BLaER1 (cell line): Measurements from ENCODE around the gene PI4KA.

Experiments
- H3K27ac ChIP-seq: shearing (Covaris generic); formaldehyde crosslinking; 2 replicates; pipeline ENCODE4 v1.8.1; 2022
- H3K27me3 ChIP-seq: shearing (Covaris generic); formaldehyde crosslinking; 2 replicates; pipeline ENCODE4 v1.8.1; 2022
- H3K36me3 ChIP-seq: shearing (Covaris generic); formaldehyde crosslinking; 2 replicates; pipeline ENCODE4 v1.8.1; 2022
- H3K4me1 ChIP-seq: shearing (Covaris generic); formaldehyde crosslinking; 2 replicates; pipeline ENCODE4 v1.8.1; 2022
- H3K4me2 ChIP-seq: shearing (Covaris generic); formaldehyde crosslinking; 2 replicates; pipeline ENCODE4 v1.8.1; 2022
- H3K4me3 ChIP-seq: shearing (Covaris generic); formaldehyde crosslinking; 2 replicates; pipeline ENCODE4 v1.8.1; 2022
- H3K9ac ChIP-seq: shearing (Covaris generic); formaldehyde crosslinking; 2 replicates; pipeline ENCODE4 v1.8.1; 2022
- H3K9me3 ChIP-seq: shearing (Covaris generic); formaldehyde crosslinking; 2 replicates; pipeline ENCODE4 v1.8.1; 2022
- H4K20me1 ChIP-seq: shearing (Covaris generic); formaldehyde crosslinking; 2 replicates; pipeline ENCODE4 v1.8.1; 2022
- Cebpa-rat ChIP-seq: shearing (Covaris generic); IDR thresholded peaks from 2 replicates; pipeline ENCODE4 v1.8.1; 2022

Gene PI4KA

DNA sequence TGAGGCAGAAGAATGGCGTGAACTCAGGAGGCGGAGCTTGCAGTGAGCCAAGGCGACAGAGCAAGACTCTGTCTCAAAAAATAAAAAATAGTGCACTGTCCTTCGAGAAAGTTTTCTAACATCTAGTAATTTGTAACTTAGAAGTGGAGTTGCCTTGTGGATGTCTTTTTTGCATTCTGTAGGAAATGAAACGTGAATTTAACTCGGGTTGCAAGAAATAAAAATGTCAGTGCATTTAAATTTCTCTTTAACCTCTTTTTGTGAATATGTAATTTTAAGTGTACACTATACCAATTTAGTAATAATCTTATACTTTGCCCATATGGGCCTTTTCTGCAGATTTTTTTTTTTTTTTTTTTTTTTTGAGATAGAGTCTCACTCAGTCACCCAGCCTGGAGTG, 32.4 kb upstream of the PI4KA start:
- no peak overlapping the region for H3K4me2 ChIP-seq

DNA sequence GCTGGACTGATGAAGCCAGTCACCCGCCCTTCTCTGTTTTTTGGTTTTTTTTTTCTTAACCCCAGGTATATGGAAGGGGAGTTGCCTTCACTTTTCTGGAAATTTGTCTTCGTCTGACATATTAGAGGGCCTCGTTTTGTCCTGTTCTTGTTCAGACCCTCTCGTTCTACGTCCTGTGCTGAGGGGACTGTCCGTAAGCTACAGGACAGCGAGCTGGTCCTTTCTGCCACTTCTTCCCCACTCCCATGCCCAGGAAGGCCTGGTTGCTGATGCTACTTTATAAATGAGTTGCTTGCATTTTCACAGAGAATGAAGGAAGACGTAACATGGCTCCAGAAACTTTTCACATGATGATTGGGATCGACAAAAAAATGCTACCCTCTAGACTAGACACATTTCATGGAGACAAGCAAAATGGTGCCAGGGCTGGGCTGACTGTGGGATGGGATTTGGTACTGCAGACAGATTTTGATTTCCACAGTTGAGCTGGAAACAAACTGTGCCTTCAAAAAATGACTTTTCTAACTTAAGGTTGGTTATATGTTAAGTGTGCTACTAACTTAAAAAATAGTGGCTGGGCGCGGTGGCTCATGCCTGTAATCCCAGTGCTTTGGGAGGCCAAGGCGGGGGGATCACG, 31.4 kb upstream of the PI4KA start:
- no peak overlapping the region for H3K27ac ChIP-seq

More for the DNA sequence above, 32.4 kb upstream of the PI4KA start:
- Histone ChIP-seq H4K20me1 (no peaks in the 10 kb centered on the region), H3K27me3 (no peaks in the 10 kb centered on the region), H3K9me3 (no peaks in the 10 kb centered on the region), H3K36me3 (peaks cover 45% of the 10 kb centered on the region), H3K9ac (no peak overlapping the region), H3K4me3 (no peak overlapping the region), H3K27ac (no peak overlapping the region), H3K4me1 (0 out of 2 replicates have a peak, but pooled peaks cover 5% of the 10 kb centered on the region)
- no peak for TF ChIP-seq Cebpa-rat

DNA sequence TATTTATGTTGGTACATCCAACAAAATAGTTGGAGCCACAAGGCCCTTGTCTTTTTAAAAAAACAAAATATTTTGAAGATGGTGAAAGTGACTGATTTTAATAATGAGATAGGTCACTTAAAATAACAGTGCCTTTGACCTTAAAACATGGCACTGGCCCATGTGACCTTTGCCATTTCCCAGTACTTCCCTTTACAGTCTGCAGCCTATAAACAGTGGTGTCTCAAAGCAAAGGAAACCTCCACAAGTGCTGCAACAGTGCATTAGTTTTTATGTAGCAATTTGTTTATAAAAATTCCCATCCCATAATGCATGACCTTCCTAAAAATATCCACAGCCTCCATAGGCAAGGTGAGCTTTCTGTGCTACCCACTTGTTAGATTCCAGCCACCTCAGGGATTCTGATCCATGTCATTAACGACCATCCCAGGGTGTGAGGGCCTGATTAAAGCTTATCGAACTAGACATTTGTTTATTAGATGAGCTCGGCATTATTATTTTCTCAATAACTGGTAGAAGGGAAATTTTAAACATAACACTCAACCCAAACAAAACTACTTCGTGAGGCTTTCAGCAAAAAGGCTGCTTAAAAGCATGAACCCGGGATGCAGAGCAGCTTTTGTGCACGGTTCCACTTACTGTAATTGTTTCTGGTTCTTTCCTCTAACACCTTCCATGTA, 30.6 kb upstream of the PI4KA start:
- no peak overlapping the region for H3K9ac ChIP-seq
- no peaks in the 10 kb centered on the region for H3K9me3 ChIP-seq
- no peak for TF ChIP-seq Cebpa-rat
- H3K27me3 ChIP-seq, result no peaks in the 10 kb centered on the region
- no peaks in the 10 kb centered on the region for H4K20me1 ChIP-seq
- H3K4me1 ChIP-seq, result no peaks in the 10 kb centered on the region
- H3K4me2 ChIP-seq, result no peak overlapping the region
- H3K36me3 ChIP-seq, result peaks cover 63% of the 10 kb centered on the region
- no peak overlapping the region for H3K4me3 ChIP-seq
- H3K27ac ChIP-seq, result no peak overlapping the region

More for the DNA sequence above, 31.4 kb upstream of the PI4KA start:
- Histone ChIP-seq H3K27me3 (no peaks in the 10 kb centered on the region), H3K4me3 (no peak overlapping the region), H3K9ac (no peak overlapping the region), H3K36me3 (peaks cover 54% of the 10 kb centered on the region), H3K4me2 (no peak overlapping the region), H3K4me1 (no peaks in the 10 kb centered on the region), H3K9me3 (no peaks in the 10 kb centered on the region), H4K20me1 (no peaks in the 10 kb centered on the region)
- TF ChIP-seq Cebpa-rat, result no peak

DNA sequence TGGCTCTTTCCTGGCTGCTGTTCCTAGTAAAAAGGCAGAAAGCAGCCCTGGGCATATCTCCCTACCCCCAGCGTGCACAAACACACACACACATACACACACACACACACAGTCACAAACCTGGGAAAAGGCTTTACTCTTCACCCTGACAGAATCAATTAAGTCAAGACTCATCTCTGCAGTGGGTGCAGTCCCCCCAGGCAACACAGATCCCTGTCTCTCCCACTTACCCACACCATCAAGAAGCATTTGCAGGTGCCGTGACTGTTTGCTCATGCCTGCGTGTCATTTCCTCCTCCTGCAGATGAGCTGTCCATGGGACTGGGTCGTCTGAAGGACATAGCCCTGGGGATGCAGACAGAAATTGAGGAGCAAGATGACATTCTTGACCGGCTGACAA, 28.8 kb upstream of the PI4KA start:
- no peak overlapping the region for H3K4me2 ChIP-seq
- no peaks in the 10 kb centered on the region for H3K9me3 ChIP-seq
- no peak for TF ChIP-seq Cebpa-rat
- no peak overlapping the region for H3K27ac ChIP-seq
- no peak overlapping the region for H3K9ac ChIP-seq
- H3K4me3 ChIP-seq, result no peak overlapping the region
- H4K20me1 ChIP-seq, result no peaks in the 10 kb centered on the region
- peaks cover 79% of the 10 kb centered on the region for H3K36me3 ChIP-seq
- H3K27me3 ChIP-seq, result no peaks in the 10 kb centered on the region
- no peaks in the 10 kb centered on the region for H3K4me1 ChIP-seq

DNA sequence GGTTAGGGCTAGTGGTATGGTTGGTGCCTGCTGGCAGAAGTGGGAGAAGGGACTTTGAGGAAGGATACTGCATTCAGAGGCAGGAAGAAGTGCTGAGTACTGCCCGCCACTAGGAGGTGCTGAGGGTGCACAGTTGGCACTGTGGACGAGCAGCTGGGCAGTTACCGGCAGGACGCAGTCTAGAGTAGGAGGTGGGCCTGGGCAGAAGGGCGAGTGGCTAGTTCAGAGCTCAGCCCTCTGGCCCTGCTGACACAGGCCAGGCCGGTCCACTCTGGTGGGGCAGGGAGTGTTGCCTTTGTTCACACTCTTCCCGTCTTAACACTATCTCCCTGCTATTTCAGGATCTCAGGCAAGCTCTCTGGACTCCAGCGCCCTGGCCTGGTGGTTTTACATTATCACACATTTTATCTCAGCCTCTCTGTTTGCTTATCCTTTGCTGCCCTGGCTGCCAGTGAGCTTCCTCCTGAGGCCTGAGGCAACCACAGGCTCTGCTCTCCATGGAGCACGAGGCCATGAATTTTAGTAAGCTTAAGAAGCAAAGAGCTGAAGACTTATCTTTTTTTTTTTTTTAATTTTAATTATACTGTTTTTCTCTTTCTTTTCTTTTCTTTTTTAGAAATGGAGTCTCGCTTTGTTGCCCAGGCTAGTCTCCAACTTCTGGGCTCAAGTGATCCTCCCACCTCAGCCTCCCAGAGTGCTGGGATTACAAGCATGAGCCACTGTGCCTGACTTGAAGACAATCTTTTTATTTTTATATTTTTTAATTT, 27.1 kb upstream of the PI4KA start:
- no peaks in the 10 kb centered on the region for H3K4me1 ChIP-seq
- H3K27ac ChIP-seq, result no peak overlapping the region
- H3K9me3 ChIP-seq, result no peaks in the 10 kb centered on the region
- peak overlapping the region; percentile 35; the same call in 1 of the 2 replicates for H3K9ac ChIP-seq
- H3K36me3 ChIP-seq, result peaks cover 95% of the 10 kb centered on the region
- H3K4me2 ChIP-seq, result no peak overlapping the region
- H3K27me3 ChIP-seq, result no peaks in the 10 kb centered on the region
- no peak for TF ChIP-seq Cebpa-rat
- no peaks in the 10 kb centered on the region for H4K20me1 ChIP-seq
- no peak overlapping the region for H3K4me3 ChIP-seq

DNA sequence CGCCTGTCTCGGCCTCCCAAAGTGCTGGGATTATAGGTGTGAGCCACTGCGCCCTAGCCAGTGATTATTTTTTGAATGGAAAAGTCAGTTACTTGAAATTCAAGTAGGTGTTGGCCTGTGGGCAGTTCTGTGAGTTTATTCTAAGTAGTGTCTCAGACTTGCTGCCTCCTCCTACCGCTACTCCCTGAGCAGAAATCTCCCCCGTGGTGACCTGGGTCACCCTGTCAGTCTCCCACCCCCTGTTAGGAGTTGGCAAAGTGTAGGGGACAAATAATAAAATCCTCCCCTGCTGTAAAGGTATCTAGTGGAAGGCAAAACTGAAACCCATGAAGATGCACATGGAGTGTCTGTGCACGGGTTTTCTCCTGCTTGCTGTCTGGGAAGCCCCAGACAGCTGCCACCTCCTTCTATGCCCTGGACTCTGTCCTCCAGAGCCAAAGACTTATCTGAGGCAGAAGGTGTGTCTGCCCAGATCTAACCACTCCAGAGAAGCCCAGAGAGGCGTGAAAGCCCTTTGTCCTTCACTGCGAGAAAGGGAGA, 26.5 kb upstream of the PI4KA start:
- no peaks in the 10 kb centered on the region for H4K20me1 ChIP-seq
- no peak overlapping the region for H3K4me2 ChIP-seq
- H3K4me3 ChIP-seq, result no peak overlapping the region
- H3K4me1 ChIP-seq, result no peaks in the 10 kb centered on the region
- H3K27me3 ChIP-seq, result no peaks in the 10 kb centered on the region
- peaks cover 98% of the 10 kb centered on the region for H3K36me3 ChIP-seq
- no peaks in the 10 kb centered on the region for H3K9me3 ChIP-seq
- H3K27ac ChIP-seq, result no peak overlapping the region
- peak overlapping the region; percentile 35; the same call in 1 of the 2 replicates for H3K9ac ChIP-seq
- TF ChIP-seq Cebpa-rat, result no peak

DNA sequence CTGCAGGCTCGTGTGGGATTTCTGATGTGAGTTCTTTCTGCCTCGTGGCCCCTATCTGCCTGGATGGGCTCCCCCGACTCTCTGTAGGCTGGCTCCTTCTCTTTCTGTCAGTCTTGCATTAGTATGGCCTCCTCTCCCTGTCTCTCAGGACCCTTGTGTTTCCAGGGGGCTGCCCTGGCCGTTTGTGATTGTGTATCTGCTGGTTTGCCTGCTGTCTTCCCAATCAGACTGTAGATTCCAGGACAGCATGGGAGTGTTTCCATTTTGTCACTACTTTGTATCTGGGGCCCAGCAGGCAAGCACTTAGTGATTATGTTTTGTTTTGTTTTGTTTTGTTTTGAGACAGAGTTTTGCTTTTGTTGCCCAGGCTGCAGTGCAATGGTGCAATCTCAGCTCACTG, 25.8 kb upstream of the PI4KA start:
- Histone ChIP-seq H3K9me3 (no peaks in the 10 kb centered on the region), H3K36me3 (peaks cover 94% of the 10 kb centered on the region)

DNA sequence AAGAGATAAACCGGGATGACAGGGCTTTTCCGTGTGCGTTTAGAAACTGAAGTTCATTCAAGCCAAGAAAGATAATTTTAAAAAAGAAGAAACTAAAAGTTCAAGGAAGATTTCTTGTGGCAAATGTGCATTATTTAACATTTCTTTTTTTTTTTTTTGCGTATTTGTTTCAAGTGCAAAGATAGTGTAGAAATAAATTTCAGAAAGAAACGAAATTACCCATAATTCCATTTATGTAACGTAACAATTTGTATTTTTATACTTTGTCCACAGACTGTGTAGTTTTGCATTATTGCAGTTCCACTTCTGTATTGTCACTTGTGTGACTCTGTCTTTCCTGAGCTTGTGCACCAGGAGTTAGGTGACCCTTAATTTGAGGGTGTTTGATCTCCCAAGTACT, 24.2 kb upstream of the PI4KA start:
- H3K4me1 ChIP-seq, result no peaks in the 10 kb centered on the region
- H4K20me1 ChIP-seq, result no peaks in the 10 kb centered on the region
- no peak overlapping the region for H3K4me3 ChIP-seq
- no peaks in the 10 kb centered on the region for H3K27me3 ChIP-seq
- no peaks in the 10 kb centered on the region for H3K9me3 ChIP-seq
- no peak overlapping the region for H3K27ac ChIP-seq
- TF ChIP-seq Cebpa-rat, result no peak
- H3K36me3 ChIP-seq, result peaks cover 87% of the 10 kb centered on the region
- H3K4me2 ChIP-seq, result no peak overlapping the region
- H3K9ac ChIP-seq, result no peak overlapping the region

More for the DNA sequence above, 25.8 kb upstream of the PI4KA start:
- TF ChIP-seq Cebpa-rat, result no peak
- Histone ChIP-seq H3K4me1 (no peaks in the 10 kb centered on the region), H3K27me3 (no peaks in the 10 kb centered on the region), H3K9ac (no peak overlapping the region), H3K27ac (no peak overlapping the region), H4K20me1 (no peaks in the 10 kb centered on the region), H3K4me3 (no peak overlapping the region), H3K4me2 (no peak overlapping the region)

DNA sequence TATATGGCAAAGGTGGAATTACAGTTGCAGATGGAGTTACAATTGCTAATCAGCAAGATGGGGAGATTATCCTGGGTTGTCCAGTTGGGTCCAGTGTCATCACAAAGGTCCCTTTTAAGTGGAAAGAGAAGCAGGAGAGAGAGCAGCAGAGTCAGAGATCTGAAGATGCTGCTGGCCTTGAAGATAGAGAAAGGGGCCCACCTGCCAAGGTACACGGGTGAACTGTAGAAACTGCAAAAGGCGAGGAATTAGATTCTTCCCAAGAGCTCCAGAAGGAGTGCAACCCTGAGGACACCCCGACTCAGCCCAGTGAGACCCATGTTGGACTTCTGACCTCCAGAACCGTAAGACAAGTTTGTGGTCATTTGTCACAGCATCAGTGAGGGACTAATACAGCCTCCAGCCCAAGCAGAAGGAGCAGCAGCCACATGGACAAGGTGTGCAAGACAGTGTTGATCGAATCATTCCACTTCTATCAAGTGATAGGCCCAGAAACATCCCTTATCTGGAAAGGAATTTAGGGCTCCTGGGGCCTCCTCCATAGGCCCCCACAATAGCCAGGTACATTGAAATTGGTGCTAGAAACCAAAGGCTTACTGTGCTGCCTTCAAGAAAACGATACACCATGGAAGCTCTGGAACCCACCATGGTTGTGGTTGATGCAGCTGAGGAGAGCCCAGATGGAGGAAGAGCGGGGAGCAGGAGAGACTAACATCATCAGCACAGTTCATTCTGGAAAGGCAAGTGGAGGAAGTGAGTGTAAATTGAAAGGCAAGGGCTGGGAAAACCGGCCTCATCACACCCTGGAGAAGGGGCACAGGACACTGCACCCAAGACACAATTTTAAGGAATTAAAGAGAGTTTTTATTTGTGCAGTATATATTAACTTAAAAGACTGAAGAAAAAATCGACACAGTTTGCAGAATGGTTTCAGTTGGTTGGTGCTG, 23.5 kb upstream of the PI4KA start:
- Histone ChIP-seq H3K9ac (no peak overlapping the region), H3K27me3 (no peaks in the 10 kb centered on the region), H4K20me1 (no peaks in the 10 kb centered on the region), H3K4me3 (no peak overlapping the region), H3K9me3 (no peaks in the 10 kb centered on the region), H3K4me1 (no peaks in the 10 kb centered on the region), H3K27ac (no peak overlapping the region), H3K4me2 (no peak overlapping the region), H3K36me3 (peaks cover 87% of the 10 kb centered on the region)
- TF ChIP-seq Cebpa-rat, result no peak
